Measurements from ENCODE around the gene KLF13.

The KLF13 gene

DNA sequence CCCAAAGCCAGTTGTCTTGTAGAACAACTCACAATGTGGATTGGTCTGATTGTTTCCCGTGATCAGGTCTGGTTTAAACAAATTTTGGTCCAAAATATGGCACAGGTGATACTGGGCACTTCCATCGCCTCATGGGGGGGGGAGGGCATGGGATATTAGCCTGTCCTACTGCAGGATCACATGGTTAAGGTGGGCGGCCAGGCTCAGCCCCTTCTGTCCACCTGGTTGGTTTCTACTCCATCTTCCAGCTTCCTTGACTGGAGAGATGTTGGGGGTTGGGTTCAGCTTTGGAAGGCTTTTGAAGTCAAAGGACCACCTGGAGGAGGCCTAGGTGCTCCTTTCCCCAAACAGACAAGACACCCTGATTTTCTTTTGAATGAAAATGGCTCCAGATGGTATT lies 7.2 kb downstream of the KLF13 start:
- DNase-seq: no peak

DNA sequence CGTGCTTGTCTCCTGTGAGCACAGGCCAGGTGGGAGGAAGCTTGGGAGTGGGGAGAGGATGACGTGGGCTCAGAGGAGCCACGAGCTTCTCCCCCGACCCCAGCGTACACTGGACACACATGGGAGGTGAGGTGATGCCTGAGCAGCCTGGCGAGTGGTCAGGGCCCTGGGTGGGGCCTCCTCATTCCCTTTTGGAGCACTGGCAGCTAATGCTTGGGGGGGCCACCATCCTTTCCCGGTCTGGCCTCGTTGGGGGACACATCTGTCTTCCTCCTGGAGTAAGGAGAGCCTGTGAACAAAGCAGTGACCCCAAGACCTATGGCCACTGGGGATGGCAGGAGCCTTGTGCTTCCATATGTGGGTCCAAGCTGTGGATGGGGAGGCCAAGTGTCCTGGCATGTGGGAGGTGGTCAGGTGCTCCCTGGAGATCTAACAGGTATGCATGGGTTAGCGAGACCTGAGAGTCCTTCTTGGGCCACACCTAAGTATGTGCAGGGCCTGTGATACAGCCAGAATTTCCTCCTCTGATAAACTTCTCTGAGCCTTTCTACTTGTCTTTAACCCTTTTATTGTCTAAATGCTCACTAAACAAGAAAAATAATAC lies 9.5 kb downstream of the KLF13 start:
- DNase-seq: peak in 1 of 2 experiments; percentile 20

DNA sequence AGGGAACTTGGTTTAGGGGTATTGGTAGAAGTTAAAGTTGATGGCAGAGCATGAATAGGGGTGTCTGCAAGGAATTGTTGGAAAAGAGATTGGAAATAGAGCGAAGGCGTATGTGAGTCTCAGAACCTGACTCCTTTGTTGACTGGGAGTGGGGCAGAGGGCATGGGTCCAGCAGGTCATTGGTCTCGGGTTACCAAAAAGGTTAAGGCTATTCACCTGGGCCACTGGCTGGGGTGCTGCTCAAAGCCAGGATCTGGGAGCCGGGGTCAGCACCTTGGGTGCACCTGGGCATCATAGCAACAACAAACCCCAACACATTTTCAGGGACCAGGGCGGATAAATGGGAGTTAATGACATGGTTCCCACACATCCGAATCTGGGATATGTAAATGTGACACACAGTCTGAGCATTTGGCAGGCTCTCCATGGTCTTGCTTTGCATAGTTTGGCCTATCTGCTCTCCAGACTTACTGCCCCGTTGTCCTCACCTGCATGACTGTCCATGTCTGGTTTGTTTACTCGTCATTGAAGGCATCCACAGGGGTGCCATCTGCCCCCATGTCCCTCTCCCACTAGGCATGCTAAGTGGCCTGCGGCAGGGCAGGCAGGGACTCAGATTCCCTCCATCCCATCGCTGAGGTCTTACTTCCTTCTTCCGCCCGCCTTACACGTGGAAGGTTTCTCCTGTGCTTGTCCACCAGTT lies 10.1 kb downstream of the KLF13 start:
- no peak for DNase-seq

DNA sequence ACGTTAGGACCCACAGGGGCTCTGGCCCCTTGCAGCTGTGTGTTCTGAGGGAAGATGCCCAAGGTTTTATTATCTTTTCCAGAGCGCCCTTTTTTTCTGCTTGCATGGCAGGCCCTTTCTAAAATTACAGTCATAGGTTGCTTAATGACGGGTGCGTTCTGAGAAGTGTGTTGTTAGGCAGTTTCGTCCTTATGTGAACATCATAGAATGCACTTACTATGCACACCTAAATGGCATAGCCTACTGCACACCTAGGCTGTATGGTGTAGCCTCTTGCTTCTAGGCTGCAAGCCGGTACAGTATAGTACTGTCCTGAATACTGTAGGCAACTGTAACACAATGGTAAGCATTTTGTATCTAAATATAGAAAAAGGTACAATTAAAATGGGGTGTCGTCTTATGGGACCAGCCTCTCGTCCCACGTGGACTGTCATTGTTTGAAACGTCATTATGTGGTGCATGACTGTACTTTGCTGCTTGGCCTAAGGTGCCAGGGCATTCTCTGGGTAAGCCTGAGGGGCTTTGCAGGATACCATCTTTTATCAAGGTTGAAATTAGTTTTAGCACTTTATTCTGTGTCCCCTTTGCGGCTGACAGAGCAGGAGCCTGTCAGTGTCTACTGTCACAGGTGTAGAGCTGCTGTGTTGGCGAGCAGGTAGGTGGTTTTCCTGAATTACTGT lies 10.9 kb downstream of the KLF13 start:
- peak; percentile 22 to 26 for DNase-seq

DNA sequence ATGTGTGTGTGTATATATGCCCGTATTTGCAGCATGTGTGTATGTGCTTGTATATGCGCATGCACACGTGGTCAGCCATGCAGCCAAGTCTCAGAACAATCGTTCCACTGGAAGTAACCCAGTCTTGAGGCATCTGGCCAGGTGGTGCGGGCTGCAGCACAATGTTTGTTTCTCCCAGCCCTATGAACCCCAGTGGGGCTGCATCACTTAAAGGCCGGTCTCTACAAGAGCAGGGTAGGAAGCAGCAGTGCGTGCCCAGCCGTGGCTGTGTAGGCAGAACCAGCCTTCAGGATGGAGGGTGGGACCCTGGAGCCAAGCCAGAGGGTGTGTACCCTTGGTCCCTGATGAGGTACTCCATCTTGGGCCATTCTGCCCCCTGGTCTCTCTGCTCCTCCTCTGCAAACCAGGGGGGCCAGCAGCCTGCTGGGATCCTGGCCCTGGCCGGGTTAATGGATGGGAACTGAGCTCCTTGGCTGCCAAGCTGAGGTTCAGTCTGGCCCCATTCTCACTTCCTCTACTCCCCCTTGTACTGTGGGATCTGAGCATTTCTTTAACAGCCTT lies 11.8 kb downstream of the KLF13 start:
- peak in 1 of 2 experiments; percentile 25 for DNase-seq

DNA sequence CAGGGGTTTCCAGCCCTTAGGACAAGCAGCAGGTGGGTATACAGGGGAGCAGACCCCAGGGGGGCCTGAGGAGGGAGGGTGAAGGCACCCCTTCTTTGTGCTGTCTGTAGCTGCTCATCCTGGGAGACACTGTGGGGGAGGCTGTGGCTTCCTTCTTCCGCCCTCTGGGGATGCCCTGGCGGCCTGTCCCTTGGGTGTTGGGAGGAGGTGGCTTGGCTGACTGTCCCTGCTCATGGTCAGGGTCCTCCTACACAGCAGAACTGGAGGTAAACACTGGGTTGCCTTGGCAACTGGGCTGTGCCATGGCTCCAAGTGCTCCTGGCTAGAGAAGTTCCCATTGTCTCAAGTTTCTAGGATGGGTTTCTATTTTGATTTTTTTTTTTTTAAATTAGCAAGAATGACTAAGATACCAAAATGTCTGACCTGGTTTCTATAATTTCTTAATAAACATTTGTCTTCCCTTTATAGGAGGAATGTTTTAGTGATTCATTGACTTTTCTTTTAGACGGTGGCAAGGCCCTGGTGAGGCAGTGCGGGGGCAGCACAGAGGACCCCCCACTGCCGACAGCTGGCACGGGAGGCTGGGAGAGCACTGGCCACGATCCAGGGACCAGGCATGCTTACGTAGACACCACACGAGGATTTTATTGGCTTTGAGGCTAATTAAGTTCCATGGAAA lies 12.4 kb downstream of the KLF13 start:
- DNase-seq: peak; percentile 70 to 71

DNA sequence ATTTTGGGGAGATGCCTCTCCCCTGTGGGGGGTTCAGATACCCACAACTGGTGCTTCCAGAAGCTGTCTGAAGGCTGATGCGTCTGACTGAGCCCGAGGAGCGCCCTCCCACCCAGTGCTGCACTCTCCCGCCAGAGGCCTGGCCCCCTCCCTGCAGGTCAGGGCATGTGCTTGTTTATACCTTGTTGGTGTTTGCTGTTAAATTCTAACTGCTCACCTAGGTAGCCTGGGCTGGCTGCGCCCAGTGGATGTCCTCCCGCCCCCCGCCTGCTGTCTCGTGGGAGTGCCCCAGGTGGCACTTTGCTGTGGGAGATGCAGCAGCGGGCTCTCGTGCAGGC lies 12.9 kb downstream of the KLF13 start:
- DNase-seq: peak in 1 of 2 experiments; percentile 20

DNA sequence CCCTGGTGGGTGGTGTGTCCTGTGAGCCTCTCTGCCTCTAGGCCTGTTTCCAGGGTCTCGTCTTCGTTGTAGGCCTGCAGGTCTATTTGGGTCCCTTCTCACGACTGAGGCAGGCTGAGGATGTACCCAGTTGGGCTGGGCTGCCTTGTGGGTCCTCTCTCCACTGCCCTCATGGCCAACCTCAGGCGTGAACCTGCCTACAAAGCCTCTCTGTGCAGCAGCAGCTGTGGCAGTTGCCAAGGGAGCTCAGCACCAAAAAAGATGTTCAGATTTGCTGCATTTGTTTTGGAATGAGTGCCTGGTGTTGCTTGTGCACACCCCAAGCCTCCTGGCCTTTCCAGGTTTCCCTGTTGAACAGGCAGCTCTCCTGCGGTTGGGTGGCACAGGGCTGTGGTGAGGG lies 13.4 kb downstream of the KLF13 start:
- DNase-seq: peak in 1 of 2 experiments; percentile 24

DNA sequence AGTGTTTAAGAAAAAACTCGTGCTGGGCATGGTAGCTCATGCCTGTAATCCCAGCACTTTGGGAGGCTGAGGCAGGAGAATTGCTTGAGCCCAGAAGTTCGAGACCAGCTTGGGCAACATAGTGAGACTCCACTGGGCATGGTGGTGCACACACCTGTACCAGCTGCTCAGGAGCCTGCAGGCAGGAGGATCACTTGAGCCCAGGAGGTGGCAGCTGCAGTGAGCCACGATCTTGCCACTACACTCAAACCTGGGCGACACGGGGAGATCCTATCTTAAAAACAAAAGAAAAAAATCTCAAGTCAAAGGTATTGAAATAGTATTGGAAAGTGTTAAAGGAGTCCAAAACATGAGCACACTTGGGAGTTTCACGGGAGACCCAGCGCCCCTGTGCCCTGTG lies 14.0 kb downstream of the KLF13 start:
- peak in 1 of 2 experiments; percentile 19 for DNase-seq

DNA sequence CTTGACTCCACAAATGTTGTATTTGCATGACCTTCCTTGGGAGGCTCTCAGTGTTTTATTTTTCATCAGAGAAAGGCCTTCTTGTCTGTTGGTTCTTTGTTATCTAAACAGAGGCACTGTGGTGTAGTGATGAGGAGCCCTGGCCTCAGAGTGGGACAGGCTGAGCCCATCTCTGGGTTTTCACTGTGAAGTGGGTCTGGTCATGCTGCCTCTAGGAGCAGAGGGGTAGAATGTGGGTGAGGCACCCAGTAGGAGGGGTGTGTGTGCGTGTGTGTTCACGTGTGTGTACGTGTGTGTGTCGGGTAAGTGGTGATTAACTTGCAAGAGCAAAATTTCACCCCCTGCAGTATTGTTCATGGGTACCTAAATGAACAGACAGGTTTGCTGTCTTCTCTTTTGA lies 14.4 kb downstream of the KLF13 start:
- peak in 1 of 2 experiments; percentile 33 for DNase-seq

DNA sequence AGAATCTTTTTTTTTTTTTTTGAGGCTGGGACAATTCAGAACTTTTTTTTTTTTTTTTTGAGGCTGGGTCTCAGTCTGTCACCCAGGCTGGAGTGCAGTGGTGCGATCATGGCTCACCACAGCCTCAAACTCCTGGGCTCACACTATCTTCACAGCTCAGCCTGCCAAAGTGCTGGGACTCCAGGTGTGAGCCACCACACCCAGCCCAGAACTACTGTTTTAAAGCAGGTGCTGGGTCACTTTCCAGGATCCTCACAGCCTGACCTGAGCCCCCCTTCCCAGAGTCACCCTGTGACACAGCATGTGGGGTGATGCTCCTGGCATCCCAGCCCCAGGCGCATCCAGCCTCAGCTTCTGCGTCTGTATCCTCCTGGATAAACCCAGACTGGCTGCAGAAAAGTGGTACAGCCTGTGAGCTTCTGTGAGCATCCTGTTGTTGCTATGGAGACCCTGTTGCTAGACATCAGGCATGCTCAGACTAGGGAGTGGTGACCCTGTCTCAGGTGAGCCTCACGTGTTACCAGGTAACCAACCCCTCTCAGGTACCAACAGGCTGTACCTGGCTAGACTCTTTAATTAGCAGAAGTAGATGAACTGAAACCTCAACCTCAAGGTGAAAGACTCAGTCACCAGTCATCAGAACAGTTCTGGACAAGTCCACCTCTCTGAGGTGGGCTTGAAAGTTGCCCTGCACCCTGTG lies 15.0 kb downstream of the KLF13 start:
- peak in 1 of 2 experiments; percentile 28 for DNase-seq

DNA sequence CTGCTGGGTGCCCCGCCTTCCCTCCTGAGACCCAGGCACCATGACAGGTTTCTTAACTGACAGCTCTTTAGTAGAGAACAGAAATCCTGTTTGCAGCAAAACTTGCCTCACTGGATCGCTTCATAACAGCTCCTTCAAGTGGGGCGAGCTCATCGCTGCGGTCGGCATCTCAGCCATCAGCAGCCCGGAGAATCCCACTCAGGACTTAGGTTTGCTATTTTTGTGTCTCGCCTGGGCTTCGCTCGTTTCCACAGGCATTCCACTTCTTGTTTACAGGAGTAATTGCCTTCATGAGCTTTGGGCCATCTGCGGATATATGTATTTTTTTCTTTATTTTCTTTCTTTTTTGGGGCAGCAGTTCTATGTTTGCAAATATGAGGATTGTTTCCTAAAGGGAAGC lies 15.7 kb downstream of the KLF13 start:
- no peak for DNase-seq

DNA sequence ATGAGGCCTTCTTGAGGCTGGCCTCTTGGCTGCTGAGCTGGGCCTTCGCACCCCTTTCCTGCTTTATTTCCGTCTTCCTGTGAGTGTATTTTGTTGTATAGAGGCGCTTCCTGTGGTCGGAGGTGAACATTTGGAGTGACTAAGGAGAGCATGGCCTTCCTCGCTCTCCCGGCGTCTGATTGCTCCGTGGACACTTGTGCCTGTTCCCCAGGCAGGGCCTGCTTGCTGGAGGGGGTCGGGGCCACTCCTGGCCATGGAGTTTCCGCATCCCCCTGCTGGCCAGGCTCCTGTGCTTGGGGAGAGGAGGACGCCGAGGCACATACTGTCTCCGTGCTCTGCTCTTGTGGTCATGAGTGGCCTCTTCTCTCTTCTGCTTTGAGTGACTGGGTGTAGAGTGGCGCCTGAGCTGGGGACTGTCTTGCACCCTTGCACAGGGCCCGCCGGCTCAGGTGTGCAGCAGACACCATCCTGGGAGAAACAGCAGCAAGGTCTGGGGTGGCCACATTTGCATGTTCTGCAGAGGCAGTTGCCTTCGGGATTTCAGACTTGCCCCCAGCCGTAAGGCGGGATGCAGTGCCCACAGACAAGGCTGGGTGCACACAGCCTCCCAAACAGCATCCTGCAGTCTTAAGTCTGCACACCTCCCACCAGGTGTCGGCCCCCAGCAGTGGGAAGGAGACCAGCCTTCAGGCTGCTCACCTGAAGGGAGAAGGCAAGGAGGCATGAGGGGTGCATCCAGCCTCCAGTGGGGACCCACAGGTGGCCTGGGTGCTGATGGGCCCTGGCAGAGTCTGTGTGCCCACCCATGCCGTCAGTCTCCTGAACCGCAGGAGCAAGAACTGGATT lies 16.4 kb downstream of the KLF13 start:
- peak; percentile 61 for DNase-seq

DNA sequence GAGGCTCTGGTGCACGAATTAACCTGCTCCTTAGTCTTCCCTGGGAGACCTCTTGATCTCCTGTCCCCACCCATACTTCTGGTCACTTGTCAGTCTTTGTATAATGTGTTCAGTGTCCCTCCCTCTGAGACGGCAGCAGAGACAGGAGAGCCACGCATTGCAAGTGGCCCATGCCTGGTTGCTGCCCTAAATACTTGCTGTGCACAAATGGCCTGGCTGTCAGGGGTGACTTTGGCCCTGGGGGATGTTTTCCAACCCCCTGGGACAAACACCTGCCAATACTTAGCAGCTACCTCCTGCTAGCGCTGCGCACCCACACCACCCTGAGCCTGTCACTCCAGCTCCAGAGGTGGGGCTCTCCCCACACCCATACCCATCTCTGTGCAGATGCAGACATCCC lies 17.2 kb downstream of the KLF13 start:
- no peak for DNase-seq

DNA sequence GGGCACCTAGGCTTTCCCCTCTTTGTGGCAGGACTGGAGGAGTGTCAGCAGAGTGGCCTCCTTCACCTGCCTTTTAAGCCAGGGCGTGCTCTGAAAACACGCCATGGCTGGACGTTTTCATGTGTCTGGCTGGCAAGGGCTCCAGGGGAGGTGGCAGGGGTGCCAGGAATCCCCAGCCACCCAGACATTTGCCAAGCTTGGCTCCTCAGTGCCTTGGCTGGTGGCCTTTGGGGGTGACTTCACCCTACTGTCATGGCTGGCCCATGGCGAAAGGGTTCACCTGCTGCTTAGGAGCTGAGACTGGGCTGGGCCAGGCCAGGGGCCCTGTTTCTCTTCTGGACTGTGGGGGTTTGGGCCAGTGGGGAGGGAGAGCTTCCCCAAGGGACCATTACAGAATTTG lies 17.6 kb downstream of the KLF13 start:
- DNase-seq: no peak

DNA sequence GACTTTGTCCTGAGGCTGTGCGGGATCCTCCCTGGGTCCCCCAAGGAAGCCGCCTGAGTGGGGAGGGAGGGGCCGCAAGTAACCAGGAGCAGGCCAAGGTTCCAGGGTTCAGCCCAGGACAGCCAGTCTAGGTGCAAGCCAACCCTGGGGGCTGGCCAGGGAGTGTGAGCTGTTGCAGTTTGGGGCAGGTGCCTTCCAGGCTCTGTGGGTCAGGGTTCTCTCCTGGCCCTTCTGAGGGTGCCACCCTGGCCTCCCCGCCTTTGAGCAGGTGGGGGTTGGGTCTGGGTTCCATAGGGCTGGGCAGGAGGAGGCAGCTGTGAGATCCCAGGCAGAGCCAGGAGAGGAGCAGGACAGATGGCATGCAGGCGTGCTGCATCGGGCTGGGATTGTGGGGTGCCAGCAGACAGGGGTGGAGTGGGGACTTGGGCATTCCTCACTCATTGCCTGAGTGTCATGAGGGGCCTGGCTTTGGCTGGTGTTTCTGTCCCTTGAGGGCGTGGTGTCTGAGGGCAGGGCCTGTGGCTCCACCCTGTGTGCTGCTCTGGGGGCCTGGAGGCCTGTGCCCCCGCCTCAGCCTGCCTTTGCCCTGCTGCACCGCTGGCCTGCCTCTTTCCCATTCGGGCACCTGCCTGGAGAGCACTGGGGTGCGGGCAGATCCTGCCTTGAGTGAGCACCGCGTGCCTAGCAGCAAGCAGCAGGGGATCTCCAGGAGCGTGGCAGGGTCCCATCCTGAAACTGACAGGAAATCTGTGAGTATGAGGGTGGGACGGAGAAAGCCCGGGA lies 18.4 kb downstream of the KLF13 start:
- DNase-seq: peak; percentile 71 to 74

DNA sequence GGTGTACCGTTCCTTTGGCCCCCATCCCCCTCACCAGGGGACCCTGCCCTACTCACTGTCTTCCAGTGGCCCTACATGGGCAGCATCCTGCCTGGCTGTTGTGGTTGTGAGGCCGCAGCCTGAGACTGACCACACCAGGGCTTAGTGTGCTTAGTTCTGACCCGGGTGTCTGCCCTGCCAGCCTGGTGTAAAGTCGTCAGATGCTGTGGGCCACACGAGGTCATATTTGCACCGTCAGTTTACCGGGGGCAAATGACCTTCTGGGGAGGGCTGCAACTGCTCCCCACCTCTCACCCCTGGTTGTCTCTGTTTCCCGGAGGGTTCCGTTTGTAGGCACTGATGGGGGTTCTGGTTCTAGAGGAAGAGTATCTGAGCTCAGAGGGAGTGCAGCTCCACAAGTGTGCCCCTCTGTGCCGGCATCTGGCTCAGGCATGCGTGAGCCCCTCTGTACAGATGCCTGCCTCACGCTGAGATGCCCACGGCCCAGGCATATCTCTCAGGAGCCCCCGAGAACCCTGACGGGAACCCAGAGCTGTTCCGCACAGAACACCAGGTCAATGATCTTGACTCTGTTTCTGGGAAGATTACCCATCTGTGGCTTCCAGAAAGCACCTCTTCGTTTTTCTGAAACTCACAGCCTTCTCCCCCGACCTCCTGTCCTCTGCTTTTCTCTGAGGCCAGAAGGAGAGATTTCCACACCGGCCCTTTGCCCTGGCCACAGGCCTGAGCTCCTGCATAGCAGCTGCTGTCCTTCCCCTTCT lies 19.2 kb downstream of the KLF13 start:
- DNase-seq: peak; percentile 76 to 77

DNA sequence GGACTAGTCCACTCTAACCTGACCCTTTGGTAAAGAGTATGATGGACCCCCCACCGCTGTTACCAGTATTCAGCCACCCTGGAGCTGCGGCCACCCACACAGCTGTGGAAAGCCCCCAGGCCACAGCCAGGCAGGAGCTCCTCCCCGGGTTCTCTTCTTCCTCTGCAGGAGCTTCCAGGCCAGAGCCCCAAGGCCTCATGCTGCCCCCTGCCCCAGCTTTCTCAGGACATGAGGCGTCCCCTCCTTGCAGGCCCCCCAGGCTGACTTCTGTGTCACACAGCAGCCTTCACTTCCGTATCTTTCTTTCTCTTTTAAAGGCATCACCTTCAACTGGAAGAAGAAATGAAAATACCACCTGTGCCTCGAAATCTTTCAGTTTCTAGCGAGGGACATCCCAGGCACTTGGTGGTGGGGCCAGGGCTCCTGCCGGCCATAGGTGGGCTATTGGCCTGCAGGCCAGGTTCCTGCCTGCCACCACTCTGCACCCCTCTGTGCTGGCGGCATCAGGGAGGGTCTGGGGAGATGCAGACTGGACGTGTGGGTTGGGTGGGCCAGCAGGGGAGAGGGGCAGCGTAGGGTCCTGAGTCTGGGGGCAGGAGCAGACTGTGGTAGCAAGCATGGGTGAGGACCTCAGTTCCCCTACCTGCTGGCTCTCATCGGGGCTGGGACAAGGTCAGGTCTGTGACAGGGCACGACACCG lies 19.9 kb downstream of the KLF13 start:
- DNase-seq: no peak
